Lower leg skin (tissue), 3 donors: ENCODE results near the gene TAAR8.

Experiments used
- CTCF ChIP-seq, 3 donors: fragments of 450-650 bp; IDR thresholded peaks; one replicate each; pipeline ENCODE4 v1.5.1; 2016; ENCODE audit warnings: antibody characterized with exemption in 3 of 3, mild to moderate bottlenecking in 3 of 3, moderate library complexity in 2 of 3
- POLR2A ChIP-seq, 2 donors: fragments of 450-650 bp; IDR thresholded peaks; one replicate each; pipeline ENCODE4 v1.6.1; 2016 to 2017; ENCODE audit warnings: antibody characterized with exemption in 2 of 2, mild to moderate bottlenecking in 1 of 2, moderate library complexity in 1 of 2

GRCh38 chr6:132504757-132505156 is 47.7 kb upstream of the TAAR8 start:
- TF ChIP-seq CTCF (IDR thresholded peaks at IDR 0.05) (no peak), POLR2A (IDR thresholded peaks at IDR 0.05) (no peak)
